Panc1 (cell line): Measurements from ENCODE around the gene LONRF2. TPM values are rescaled to one million over a fixed set of nuclear protein-coding genes. Genes with fewer than 3 reads are reported as not detected.

Source experiments
- ATAC-seq: fragments of 200-7000 bp; cut with Tn5 transposase; 2 replicates; pipeline ENCODE4 v1.9.1; 2020; ENCODE audit warnings: mild to moderate bottlenecking, moderate library complexity
- BruUV-seq: library from RNA; stranded (reverse); fragments of 400-500 nt; replicated peaks from 2 replicates; lab custom pipeline; 2021; lab: Mats Ljungman, UMichigan
- CTCF ChIA-PET: fragments of 300-600 bp; sonication (Branson Sonifier 250); formaldehyde crosslinking; loops from one replicate; lab custom pipeline; 2022; ENCODE audit warnings: antibody characterized with exemption; lab: Charles Lee
- POLR2A ChIA-PET: fragments of 300-600 bp; sonication (Branson Sonifier 250); formaldehyde crosslinking; loops from one replicate; lab custom pipeline; 2022; ENCODE audit warnings: antibody characterized with exemption; lab: Charles Lee
- DNase-seq: peaks from one replicate; pipeline ENCODE4 v3.0.0-alpha.2; 2010; ENCODE audit warnings: low read depth, low spot score
- H3K27ac ChIP-seq: 2 replicates; pipeline ENCODE4 v1.5.1; 2011; ENCODE audit warnings: mild to moderate bottlenecking, low read length, inconsistent platforms
- H3K27me3 ChIP-seq: fragments of 200-500 bp; sonication (Bioruptor generic); 2 replicates; pipeline ENCODE4 v1.6.0; 2014; ENCODE audit warnings: low read length, inconsistent platforms; ENCODE audit not compliant: control insufficient read depth, insufficient read depth
- H3K36me3 ChIP-seq: fragments of 200-500 bp; sonication (Bioruptor generic); 2 replicates; pipeline ENCODE4 v1.5.1; 2014; ENCODE audit warnings: inconsistent platforms, mild to moderate bottlenecking, low read length, moderate library complexity; ENCODE audit not compliant: control insufficient read depth, insufficient read depth
- H3K4me1 ChIP-seq: 2 replicates; pipeline ENCODE4 v1.5.1; 2011; ENCODE audit warnings: inconsistent platforms, mild to moderate bottlenecking, low read length, moderate library complexity; ENCODE audit not compliant: control insufficient read depth, insufficient read depth
- H3K4me3 ChIP-seq, 2 experiments: 2 replicates each; pipeline ENCODE4 v1.5.1; 2011 to 2012; ENCODE audit warnings: low read depth in 2 of 2, low read length in 2 of 2, mild to moderate bottlenecking in 2 of 2, inconsistent platforms in 1 of 2, moderate library complexity in 1 of 2
- H3K9me3 ChIP-seq: fragments of 200-500 bp; sonication (Bioruptor generic); 2 replicates; pipeline ENCODE4 v1.5.1; 2014; ENCODE audit warnings: low read depth, mild to moderate bottlenecking, inconsistent platforms, low read length, moderate library complexity; ENCODE audit not compliant: control insufficient read depth, insufficient read depth
- POLR2AphosphoS5 ChIP-seq: IDR thresholded peaks from 2 replicates; pipeline ENCODE4 v1.6.1; 2012; ENCODE audit warnings: mild to moderate bottlenecking, low read depth, low read length, moderate library complexity
- SIN3A ChIP-seq: IDR thresholded peaks from 2 replicates; pipeline ENCODE4 v1.6.1; 2012; ENCODE audit warnings: low read depth, mild to moderate bottlenecking, low read length, moderate library complexity, borderline replicate concordance; ENCODE audit not compliant: insufficient read depth
- TCF7L2 ChIP-seq: IDR thresholded peaks from 2 replicates; pipeline ENCODE4 v1.6.1; 2011; ENCODE audit warnings: mild to moderate bottlenecking, low read depth, low read length, inconsistent platforms
- in situ Hi-C: cut with HindIII; loops from 2 replicates; pipeline ENCODE4 v1.10.0; 2016; ENCODE audit warnings: low sequenced_read_pairs, low pct_unique_long_range_greater_than_20kb
- intact Hi-C: fragments of 100-400 bp; cut with micrococcal nuclease; formaldehyde crosslinking; loops from one replicate; pipeline ENCODE4 v1.10.0; 2022; ENCODE audit not compliant: unreplicated experiment
- total RNA-seq: library from RNA; stranded (reverse); gene quantifications from one replicate; pipeline ENCODE4 v1.2.1, GENCODE V29; 2021; ENCODE audit not compliant: unreplicated experiment
- TF ChIP-seq, protein P1 (sequence below): fragments of 450-650 bp; IDR thresholded peaks from 2 replicates; pipeline ENCODE4 v1.5.1; 2017; ENCODE audit warnings: mild to moderate bottlenecking
- TF ChIP-seq, protein P2 (sequence below), 2 experiments: IDR thresholded peaks; 2 replicates each; pipeline ENCODE4 v1.6.1; 2011 to 2012; ENCODE audit warnings: low read depth in 2 of 2, control low read depth in 1 of 2, low read length in 1 of 2, mild to moderate bottlenecking in 1 of 2, moderate library complexity in 1 of 2; ENCODE audit not compliant: insufficient read depth in 1 of 2

Gene LONRF2
- total RNA-seq, 1 experiment from 2014 or later = 12.9 TPM

DNA sequence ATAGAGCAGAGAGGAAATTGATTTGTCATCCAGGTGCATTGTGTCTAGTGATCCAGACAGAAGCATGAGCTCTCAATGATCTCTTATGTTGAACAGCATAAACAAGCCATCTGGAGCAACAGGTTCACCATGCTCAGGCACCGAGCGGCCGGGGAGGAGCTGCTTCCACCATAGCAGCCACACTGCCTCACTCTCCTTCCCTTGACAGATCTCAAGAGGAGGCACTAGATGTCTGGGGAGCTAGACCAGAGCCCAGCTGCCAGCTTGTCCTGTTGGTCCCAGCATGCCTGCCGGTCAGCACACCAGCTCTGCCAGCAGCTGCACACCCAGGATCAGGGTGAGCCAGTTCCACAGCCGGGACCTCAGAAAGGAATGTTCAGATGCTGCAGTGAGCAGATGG lies 17.5 kb upstream of the LONRF2 start:
- H3K36me3 ChIP-seq = no peaks in the 10 kb centered on the region
- no TSS peak for BruUV-seq
- TF ChIP-seq POLR2AphosphoS5 = no peak
- TF ChIP-seq SIN3A = no peak
- TF ChIP-seq, protein P1, sequence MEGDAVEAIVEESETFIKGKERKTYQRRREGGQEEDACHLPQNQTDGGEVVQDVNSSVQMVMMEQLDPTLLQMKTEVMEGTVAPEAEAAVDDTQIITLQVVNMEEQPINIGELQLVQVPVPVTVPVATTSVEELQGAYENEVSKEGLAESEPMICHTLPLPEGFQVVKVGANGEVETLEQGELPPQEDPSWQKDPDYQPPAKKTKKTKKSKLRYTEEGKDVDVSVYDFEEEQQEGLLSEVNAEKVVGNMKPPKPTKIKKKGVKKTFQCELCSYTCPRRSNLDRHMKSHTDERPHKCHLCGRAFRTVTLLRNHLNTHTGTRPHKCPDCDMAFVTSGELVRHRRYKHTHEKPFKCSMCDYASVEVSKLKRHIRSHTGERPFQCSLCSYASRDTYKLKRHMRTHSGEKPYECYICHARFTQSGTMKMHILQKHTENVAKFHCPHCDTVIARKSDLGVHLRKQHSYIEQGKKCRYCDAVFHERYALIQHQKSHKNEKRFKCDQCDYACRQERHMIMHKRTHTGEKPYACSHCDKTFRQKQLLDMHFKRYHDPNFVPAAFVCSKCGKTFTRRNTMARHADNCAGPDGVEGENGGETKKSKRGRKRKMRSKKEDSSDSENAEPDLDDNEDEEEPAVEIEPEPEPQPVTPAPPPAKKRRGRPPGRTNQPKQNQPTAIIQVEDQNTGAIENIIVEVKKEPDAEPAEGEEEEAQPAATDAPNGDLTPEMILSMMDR = no peak
- TF ChIP-seq TCF7L2 = no peak
- TF ChIP-seq, protein P2, sequence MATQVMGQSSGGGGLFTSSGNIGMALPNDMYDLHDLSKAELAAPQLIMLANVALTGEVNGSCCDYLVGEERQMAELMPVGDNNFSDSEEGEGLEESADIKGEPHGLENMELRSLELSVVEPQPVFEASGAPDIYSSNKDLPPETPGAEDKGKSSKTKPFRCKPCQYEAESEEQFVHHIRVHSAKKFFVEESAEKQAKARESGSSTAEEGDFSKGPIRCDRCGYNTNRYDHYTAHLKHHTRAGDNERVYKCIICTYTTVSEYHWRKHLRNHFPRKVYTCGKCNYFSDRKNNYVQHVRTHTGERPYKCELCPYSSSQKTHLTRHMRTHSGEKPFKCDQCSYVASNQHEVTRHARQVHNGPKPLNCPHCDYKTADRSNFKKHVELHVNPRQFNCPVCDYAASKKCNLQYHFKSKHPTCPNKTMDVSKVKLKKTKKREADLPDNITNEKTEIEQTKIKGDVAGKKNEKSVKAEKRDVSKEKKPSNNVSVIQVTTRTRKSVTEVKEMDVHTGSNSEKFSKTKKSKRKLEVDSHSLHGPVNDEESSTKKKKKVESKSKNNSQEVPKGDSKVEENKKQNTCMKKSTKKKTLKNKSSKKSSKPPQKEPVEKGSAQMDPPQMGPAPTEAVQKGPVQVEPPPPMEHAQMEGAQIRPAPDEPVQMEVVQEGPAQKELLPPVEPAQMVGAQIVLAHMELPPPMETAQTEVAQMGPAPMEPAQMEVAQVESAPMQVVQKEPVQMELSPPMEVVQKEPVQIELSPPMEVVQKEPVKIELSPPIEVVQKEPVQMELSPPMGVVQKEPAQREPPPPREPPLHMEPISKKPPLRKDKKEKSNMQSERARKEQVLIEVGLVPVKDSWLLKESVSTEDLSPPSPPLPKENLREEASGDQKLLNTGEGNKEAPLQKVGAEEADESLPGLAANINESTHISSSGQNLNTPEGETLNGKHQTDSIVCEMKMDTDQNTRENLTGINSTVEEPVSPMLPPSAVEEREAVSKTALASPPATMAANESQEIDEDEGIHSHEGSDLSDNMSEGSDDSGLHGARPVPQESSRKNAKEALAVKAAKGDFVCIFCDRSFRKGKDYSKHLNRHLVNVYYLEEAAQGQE (IDR thresholded peaks at IDR 0.05; ENCODE audit: insufficient read depth in 1 of 2, low read depth in 2 of 2, low read length in 1 of 2) = no peak
- DNase-seq = no peak
- H3K4me1 ChIP-seq = no peaks in the 10 kb centered on the region
- POLR2A ChIA-PET = interaction anchor here (0.5 kb wide), 1 partner anchor 13 kb away, joined by 3 read pairs; no protein-coding TSS in a partner anchor
- no peak overlapping the region for H3K4me3 ChIP-seq
- intact Hi-C loops = no loop called here
- H3K9me3 ChIP-seq = no peaks in the 10 kb centered on the region
- ATAC-seq = no peak
- H3K27ac ChIP-seq = no peak overlapping the region
- H3K27me3 ChIP-seq = no peaks in the 10 kb centered on the region
- CTCF ChIA-PET = interaction anchor here (1.2 kb wide), 1 partner anchor 42 kb away, joined by 4 read pairs; no protein-coding TSS in a partner anchor
- in situ Hi-C loops = no loop called here

DNA sequence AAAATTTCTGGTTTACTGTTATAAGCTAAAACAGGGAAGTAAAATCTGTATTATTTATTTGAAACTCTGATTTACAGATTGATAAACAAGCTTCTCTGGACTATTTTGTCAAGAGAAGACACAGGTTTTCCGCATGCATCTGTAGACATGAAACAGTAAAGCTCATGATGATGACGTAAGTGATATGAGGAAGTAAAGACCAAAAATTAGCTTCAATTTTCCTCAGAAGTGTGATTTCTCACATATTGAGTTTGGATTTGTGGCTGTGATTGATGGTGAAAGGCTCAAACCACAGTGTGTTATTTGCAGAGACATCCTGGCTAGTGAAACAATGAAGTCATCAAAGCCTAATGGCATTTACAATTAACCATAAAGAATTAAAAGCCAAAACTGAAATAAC lies 12.6 kb upstream of the LONRF2 start:
- ChIA-PET POLR2A (no interaction called here), CTCF (no interaction called here)
- Histone ChIP-seq H3K4me1 (no peaks in the 10 kb centered on the region), H3K9me3 (no peaks in the 10 kb centered on the region), H3K4me3 (no peak overlapping the region), H3K27ac (no peak overlapping the region), H3K27me3 (no peaks in the 10 kb centered on the region), H3K36me3 (no peaks in the 10 kb centered on the region)
- ATAC-seq (no peak), DNase-seq (no peak)
- in situ Hi-C loops = no loop called here
- TF ChIP-seq SIN3A = no peak
- no peak for TF ChIP-seq TCF7L2
- TF ChIP-seq, protein P2 (IDR thresholded peaks at IDR 0.05; ENCODE audit: insufficient read depth in 1 of 2, low read depth in 2 of 2, low read length in 1 of 2) = no peak
- TF ChIP-seq, protein P1 = no peak
- no peak for TF ChIP-seq POLR2AphosphoS5
- BruUV-seq = no TSS peak
- intact Hi-C loops = no loop called here
